Peyer's patch (tissue), 4 donors: ENCODE measurements around the gene TSSC4. TPM values are rescaled to one million over a fixed set of nuclear protein-coding genes. Genes with fewer than 3 reads are reported as not detected.

ENCODE experiments used
- DNase-seq, 3 donors: peaks; one replicate each; pipeline ENCODE4 v3.0.0-alpha.2; 2017 to 2019
- H3K27ac ChIP-seq, 4 donors: fragments of 200-600 bp; sonication (generic); one replicate each; pipeline ENCODE4 v1.5.1; 2016 to 2019
- H3K27me3 ChIP-seq, 2 donors: fragments of 200-600 bp; sonication (generic); one replicate each; pipeline ENCODE4 v1.5.1; 2019
- H3K36me3 ChIP-seq, 3 donors: fragments of 200-600 bp; sonication (generic); one replicate each; pipeline ENCODE4 v1.5.1; 2016 to 2019
- H3K4me1 ChIP-seq, 4 donors: fragments of 200-600 bp; sonication (generic); one replicate each; pipeline ENCODE4 v1.5.1; 2016 to 2019
- H3K4me3 ChIP-seq, 4 donors: fragments of 200-600 bp; sonication (generic); 1 replicate in 3 of 4; 2 replicates in 1 of 4; pipeline ENCODE4 v1.5.1; 2016 to 2019; ENCODE audit warnings: mild to moderate bottlenecking in 1 of 4
- H3K9me3 ChIP-seq, 4 donors: fragments of 200-600 bp; sonication (generic); one replicate each; pipeline ENCODE4 v1.5.1; 2016 to 2019; ENCODE audit warnings: mild to moderate bottlenecking in 1 of 4
- CTCF ChIP-seq, 6 experiments: fragments of 450-650 bp in 4 of 6; fragments of 200-600 bp in 2 of 6; sonication (generic) in 1 of 6; IDR thresholded peaks; one replicate each; pipeline ENCODE4 v1.5.1; 2017 to 2019; ENCODE audit warnings: antibody characterized with exemption in 6 of 6, mild to moderate bottlenecking in 3 of 6, moderate library complexity in 1 of 6
- POLR2A ChIP-seq, 2 donors: fragments of 450-650 bp; IDR thresholded peaks; one replicate each; pipeline ENCODE4 v1.5.1; 2017; ENCODE audit warnings: antibody characterized with exemption in 2 of 2, mild to moderate bottlenecking in 2 of 2, moderate library complexity in 2 of 2
- total RNA-seq, 4 donors: library from RNA; depleted of rRNA; stranded (reverse); fragments of >200 nt; gene quantifications; one replicate each; pipeline ENCODE4 v1.1.0, GENCODE V29; 2016

TSSC4 gene
- total RNA-seq, 4 donors from 2014 or later, result 16.5 to 40.2 (median 34.1) TPM

- TF ChIP-seq CTCF (IDR thresholded peaks at IDR 0.05), result no peak
- TF ChIP-seq POLR2A (IDR thresholded peaks at IDR 0.05), result no peak
- peak overlapping the region; percentile 87 to 97 (median 94) for H3K27ac ChIP-seq
- H3K4me3 ChIP-seq, result peak overlapping the region; percentile 92 to 100 (median 96)
- H3K27me3 ChIP-seq, result no peaks in the 10 kb centered on the region
- DNase-seq, result peak; percentile 71 to 85 (median 83)
- no peaks in the 10 kb centered on the region for H3K36me3 ChIP-seq
- H3K9me3 ChIP-seq, result no peaks in the 10 kb centered on the region
- peaks cover 0 to 49% (median 45%) of the 10 kb centered on the region in 4 donors for H3K4me1 ChIP-seq
Measured at GRCh38 chr11:2377511-2378443, 22.8 kb upstream of the TSSC4 start.

GRCh38 chr11:2378527-2379210 is 21.9 kb upstream of the TSSC4 start:
- DNase-seq, result peak in 2 of 3 donors; percentile 27 to 53
- Histone ChIP-seq H3K4me1 (peaks cover 0 to 58% (median 51%) of the 10 kb centered on the region in 4 donors), H3K36me3 (no peaks in the 10 kb centered on the region), H3K9me3 (no peaks in the 10 kb centered on the region), H3K27ac (peak overlapping the region; percentile 87 to 97 (median 94)), H3K27me3 (no peaks in the 10 kb centered on the region), H3K4me3 (peak overlapping the region; percentile 92 to 100 (median 96))
- no peak for TF ChIP-seq CTCF (IDR thresholded peaks at IDR 0.05)

GRCh38 chr11:2379466-2380174 is 20.9 kb upstream of the TSSC4 start:
- Histone ChIP-seq H3K4me3 (peak overlapping the region in 3 of 4 donors; percentile 22 to 92 (median 31)), H3K27me3 (no peaks in the 10 kb centered on the region), H3K36me3 (no peaks in the 10 kb centered on the region), H3K27ac (peak overlapping the region; percentile 87 to 97 (median 94)), H3K9me3 (no peaks in the 10 kb centered on the region), H3K4me1 (peaks cover 0 to 68% (median 54%) of the 10 kb centered on the region in 4 donors)
- TF ChIP-seq CTCF (IDR thresholded peaks at IDR 0.05) (no peak), POLR2A (IDR thresholded peaks at IDR 0.05) (no peak)
- DNase-seq, result peak in 1 of 3 donors; percentile 45

- Histone ChIP-seq H3K27ac (peak overlapping the region; percentile 87 to 97 (median 94)), H3K27me3 (no peaks in the 10 kb centered on the region), H3K4me3 (peak overlapping the region in 3 of 4 donors; percentile 20 to 31 (median 22)), H3K36me3 (no peaks in the 10 kb centered on the region), H3K9me3 (no peaks in the 10 kb centered on the region), H3K4me1 (peaks cover 0 to 75% (median 59%) of the 10 kb centered on the region in 4 donors)
- TF ChIP-seq CTCF (IDR thresholded peaks at IDR 0.05) (no peak), POLR2A (IDR thresholded peaks at IDR 0.05) (no peak)
- no peak for DNase-seq
Measured at GRCh38 chr11:2380396-2380795, 20.2 kb upstream of the TSSC4 start.

- Histone ChIP-seq H3K27me3 (no peaks in the 10 kb centered on the region), H3K9me3 (no peaks in the 10 kb centered on the region), H3K4me1 (peaks cover 0 to 78% (median 60%) of the 10 kb centered on the region in 4 donors), H3K27ac (peak overlapping the region; percentile 87 to 97 (median 94)), H3K4me3 (peak overlapping the region in 3 of 4 donors; percentile 20 to 31 (median 22)), H3K36me3 (no peaks in the 10 kb centered on the region)
- no peak for TF ChIP-seq POLR2A (IDR thresholded peaks at IDR 0.05)
- no peak for TF ChIP-seq CTCF (IDR thresholded peaks at IDR 0.05)
- peak in 2 of 3 donors; percentile 64 to 82 for DNase-seq
Measured at GRCh38 chr11:2380807-2381350, 19.7 kb upstream of the TSSC4 start.
